GM12891 (cell line): ENCODE measurements around the gene ZNF618.

Experiments used
- DNase-seq: peaks from one replicate; pipeline ENCODE4 v3.0.0; 2011; ENCODE audit warnings: low spot score; ENCODE audit not compliant: insufficient read length
- FAIRE-seq: peaks from 2 replicates; lab custom pipeline; 2011; peaks lifted over from hg19 to GRCh38; lab: Jason Lieb, UNC
- PAX5 ChIP-seq: IDR thresholded peaks from 2 replicates; pipeline ENCODE4 v1.6.1; 2011; ENCODE audit warnings: low read length, moderate library complexity, mild to moderate bottlenecking; ENCODE audit not compliant: insufficient read depth, severe bottlenecking
- POLR2A ChIP-seq: IDR thresholded peaks from 2 replicates; pipeline ENCODE4 v1.6.1; 2011; ENCODE audit warnings: low read depth, low read length, control low read depth
- POLR2AphosphoS5 ChIP-seq: IDR thresholded peaks from 2 replicates; pipeline ENCODE4 v1.6.1; 2011; ENCODE audit warnings: low read depth, low read length, control low read depth
- POU2F2 ChIP-seq: IDR thresholded peaks from 2 replicates; pipeline ENCODE4 v1.6.1; 2011; ENCODE audit warnings: low read depth, mild to moderate bottlenecking, control low read depth, low read length, moderate library complexity
- SPI1 ChIP-seq: IDR thresholded peaks from 2 replicates; pipeline ENCODE4 v1.6.1; 2011; ENCODE audit warnings: low read depth, low read length, control low read depth
- TAF1 ChIP-seq: IDR thresholded peaks from 2 replicates; pipeline ENCODE4 v1.6.1; 2011; ENCODE audit warnings: low read depth, low read length, control low read depth

Gene ZNF618

GRCh38 chr9:113858282-113858681 lies 17.8 kb upstream of the ZNF618 start:
- TF ChIP-seq TAF1 (no peak), PAX5 (no peak), POLR2A (no peak), SPI1 (no peak), POLR2AphosphoS5 (no peak), POU2F2 (no peak)
- DNase-seq = no peak
- FAIRE-seq = peak; percentile 28

GRCh38 chr9:113863345-113863744 lies 12.8 kb upstream of the ZNF618 start:
- FAIRE-seq = no peak
- no peak for DNase-seq
- TF ChIP-seq TAF1 = no peak
- no peak for TF ChIP-seq POLR2AphosphoS5
- no peak for TF ChIP-seq POLR2A
- TF ChIP-seq SPI1 = no peak
- no peak for TF ChIP-seq POU2F2
- no peak for TF ChIP-seq PAX5

- no peak for TF ChIP-seq POLR2AphosphoS5
- TF ChIP-seq POU2F2 = no peak
- no peak for TF ChIP-seq POLR2A
- no peak for TF ChIP-seq SPI1
- no peak for TF ChIP-seq PAX5
- TF ChIP-seq TAF1 = no peak
- FAIRE-seq (no peak), DNase-seq (no peak)
These were observed 7.6 kb upstream of the ZNF618 start for GRCh38 chr9:113868501-113868900.

- no peak for TF ChIP-seq TAF1
- TF ChIP-seq SPI1 = no peak
- TF ChIP-seq POLR2A = no peak
- no peak for TF ChIP-seq PAX5
- no peak for TF ChIP-seq POLR2AphosphoS5
- no peak for TF ChIP-seq POU2F2
- DNase-seq (no peak), FAIRE-seq (no peak)
These were observed 3.5 kb upstream of the ZNF618 start for GRCh38 chr9:113872485-113873143.

- TF ChIP-seq PAX5 = no peak
- TF ChIP-seq POLR2A = no peak
- no peak for TF ChIP-seq POLR2AphosphoS5
- no peak for TF ChIP-seq TAF1
- TF ChIP-seq POU2F2 = no peak
- no peak for TF ChIP-seq SPI1
- FAIRE-seq (no peak), DNase-seq (no peak)
These were observed 2.7 kb upstream of the ZNF618 start for GRCh38 chr9:113873446-113873845.

GRCh38 chr9:113873926-113874325 lies 2.2 kb upstream of the ZNF618 start:
- no peak for FAIRE-seq

GRCh38 chr9:113875459-113876150 lies 504 bp upstream of the ZNF618 start:
- TF ChIP-seq SPI1 = no peak
- FAIRE-seq (no peak), DNase-seq (peak; percentile 41)

More at GRCh38 chr9:113873926-113874325, 2.2 kb upstream of the ZNF618 start:
- TF ChIP-seq POLR2A = no peak
- TF ChIP-seq PAX5 = no peak
- no peak for TF ChIP-seq TAF1
- no peak for TF ChIP-seq POLR2AphosphoS5
- TF ChIP-seq SPI1 = no peak
- TF ChIP-seq POU2F2 = no peak
- DNase-seq = no peak

- no peak for TF ChIP-seq POLR2A
- TF ChIP-seq TAF1 = no peak
- FAIRE-seq (no peak), DNase-seq (no peak)
These were observed 872 bp downstream of the ZNF618 start for GRCh38 chr9:113876993-113877368.

GRCh38 chr9:113879318-113879717 lies 3.2 kb downstream of the ZNF618 start:
- FAIRE-seq (no peak), DNase-seq (no peak)
- TF ChIP-seq PAX5 (no peak), POLR2AphosphoS5 (no peak), POU2F2 (no peak), POLR2A (no peak), TAF1 (no peak), SPI1 (no peak)

GRCh38 chr9:113879911-113880310 lies 3.8 kb downstream of the ZNF618 start:
- no peak for DNase-seq
- TF ChIP-seq TAF1 = no peak
- TF ChIP-seq POU2F2 = no peak
- no peak for TF ChIP-seq PAX5
- TF ChIP-seq SPI1 = no peak
- TF ChIP-seq POLR2AphosphoS5 = no peak
- no peak for TF ChIP-seq POLR2A
- no peak for FAIRE-seq
